ENCODE measurements around the gene OR2T10.
"Not testable (repeated sequence)": the region's sequence is repeated elsewhere in the genome, so short reads cannot be mapped to it uniquely, and the experiment has no call there.

The OR2T10 gene, protein sequence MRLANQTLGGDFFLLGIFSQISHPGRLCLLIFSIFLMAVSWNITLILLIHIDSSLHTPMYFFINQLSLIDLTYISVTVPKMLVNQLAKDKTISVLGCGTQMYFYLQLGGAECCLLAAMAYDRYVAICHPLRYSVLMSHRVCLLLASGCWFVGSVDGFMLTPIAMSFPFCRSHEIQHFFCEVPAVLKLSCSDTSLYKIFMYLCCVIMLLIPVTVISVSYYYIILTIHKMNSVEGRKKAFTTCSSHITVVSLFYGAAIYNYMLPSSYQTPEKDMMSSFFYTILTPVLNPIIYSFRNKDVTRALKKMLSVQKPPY

DNA sequence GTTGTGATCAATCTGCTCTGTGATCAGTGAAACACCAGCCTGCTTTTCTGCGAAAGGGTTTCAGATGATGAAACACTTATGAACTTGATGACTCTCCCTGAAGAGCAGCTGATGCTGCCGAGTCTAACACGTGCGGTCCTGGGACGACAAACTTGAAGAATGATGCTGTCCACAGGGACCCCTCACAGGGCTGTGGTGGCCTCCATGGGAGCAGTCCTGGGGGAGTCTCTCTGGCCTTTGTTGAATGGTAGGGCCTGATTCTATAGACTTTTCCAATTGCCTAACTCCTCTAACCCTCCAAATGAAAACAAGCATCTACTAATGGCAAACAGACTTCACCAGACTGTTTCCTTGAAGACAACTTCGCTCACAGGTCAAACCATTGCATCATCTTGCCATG is at the start of gene OR2T10:
TSS of gene OR2T10 (minus strand) at position 112 of the 400 bp plus-strand sequence. CDS start 3,932 bp downstream, outside the sequence.
- peaks cover 1% of the 10 kb centered on the region for H3K9me3 Mint-ChIP-seq
- no peaks in the 10 kb centered on the region for H3K27me3 Mint-ChIP-seq
- H3K4me3 Mint-ChIP-seq: no peak within 1 kb of the TSS
- H3K36me3 Mint-ChIP-seq: peaks cover 14% of the 10 kb centered on the region
- ATAC-seq: no peak
- H3K27ac Mint-ChIP-seq: peak within 1 kb of the TSS; percentile 48
- H3K4me1 Mint-ChIP-seq: peaks cover 12% of the 10 kb centered on the region

DNA sequence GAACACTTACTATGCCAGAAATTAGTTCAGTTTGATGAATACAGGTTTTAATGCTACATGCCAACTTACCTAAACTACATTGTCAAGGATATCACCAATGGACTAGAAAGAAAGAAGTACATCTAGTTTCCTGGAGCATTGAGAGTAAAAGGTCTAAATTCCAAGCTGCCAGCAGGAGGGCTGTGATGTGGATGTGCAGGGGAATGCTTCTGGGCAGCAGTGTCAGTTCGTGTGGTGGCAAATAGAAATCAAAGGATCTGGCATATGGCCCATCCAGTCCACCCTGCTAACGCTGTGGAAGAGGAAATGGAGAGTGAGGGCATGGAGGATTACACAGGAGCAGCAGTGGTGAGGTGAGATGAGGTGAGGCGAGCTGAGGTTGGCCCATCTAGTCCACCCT is 47.7 kb upstream of the OR2T10 start, which contains the start of gene OR2T35:
TSS of gene OR2T35 (minus strand) at position 101 of the 400 bp plus-strand sequence. CDS start 6,020 bp downstream, outside the sequence.
- H3K9me3 Mint-ChIP-seq: not testable (repeated sequence)
- peak within 1 kb of the TSS; percentile 58 for H3K27ac Mint-ChIP-seq

DNA sequence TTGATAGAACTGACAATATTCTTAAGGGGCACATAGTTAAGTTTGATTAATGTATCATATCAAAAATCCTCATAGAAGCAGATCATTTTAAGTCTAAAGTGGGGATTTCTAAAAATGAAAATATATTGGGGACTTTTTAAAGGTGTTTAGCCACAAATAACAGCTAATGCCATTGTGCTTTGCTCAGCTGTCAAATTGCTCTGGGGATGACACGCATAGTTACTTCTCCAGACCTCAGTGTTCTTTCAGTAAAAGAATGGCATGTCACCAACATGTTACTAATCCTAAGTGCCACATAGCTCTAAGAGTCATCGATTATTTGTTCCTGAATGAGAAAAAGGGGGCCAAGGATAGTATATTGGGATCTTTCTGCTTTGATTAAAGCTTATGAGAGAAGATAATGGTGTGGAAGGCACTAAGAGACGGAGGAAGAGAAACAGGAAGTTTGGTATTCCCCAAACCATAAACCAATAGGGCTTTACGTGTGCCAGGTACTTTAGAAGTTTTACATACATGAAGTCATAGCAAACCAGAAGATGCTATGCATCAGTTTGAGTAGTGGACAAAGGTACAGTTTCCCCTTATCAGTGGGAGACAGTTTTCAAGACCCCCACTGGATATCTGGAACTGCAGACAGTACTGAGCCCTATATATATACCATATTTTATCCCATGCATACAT is 45.6 kb upstream of the OR2T10 start:
- not testable (repeated sequence) for H3K36me3 Mint-ChIP-seq, H3K27me3 Mint-ChIP-seq, H3K27ac Mint-ChIP-seq, H3K4me3 Mint-ChIP-seq, H3K9me3 Mint-ChIP-seq, H3K4me1 Mint-ChIP-seq
- ATAC-seq: peak; percentile 96

More for the DNA sequence above, 47.7 kb upstream of the OR2T10 start, which contains the start of gene OR2T35:
- H3K4me1 Mint-ChIP-seq, H3K4me3 Mint-ChIP-seq, H3K27me3 Mint-ChIP-seq, ATAC-seq, H3K36me3 Mint-ChIP-seq: not testable (repeated sequence)

DNA sequence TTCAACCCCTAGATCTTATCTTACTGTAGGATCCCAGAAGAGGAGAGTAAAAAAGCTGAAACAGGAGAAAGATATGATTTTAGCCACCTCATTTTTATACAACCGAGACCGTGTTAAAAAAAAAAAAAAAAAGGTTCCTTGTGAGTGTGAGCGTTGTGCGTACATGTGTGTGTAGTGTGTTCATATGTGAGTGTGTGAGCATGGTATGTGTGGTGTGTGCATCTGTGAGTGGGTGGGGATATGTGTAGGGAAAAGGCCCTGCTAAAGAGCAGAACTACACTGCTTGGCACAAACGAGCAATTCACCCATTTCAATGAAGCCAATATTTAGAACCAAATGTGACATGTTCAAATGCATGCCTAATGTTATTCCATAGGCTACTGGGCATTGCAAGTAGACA is 44.1 kb upstream of the OR2T10 start:
- not testable (repeated sequence) for H3K36me3 Mint-ChIP-seq, ATAC-seq, H3K27me3 Mint-ChIP-seq, H3K9me3 Mint-ChIP-seq, H3K4me3 Mint-ChIP-seq, H3K4me1 Mint-ChIP-seq, H3K27ac Mint-ChIP-seq

DNA sequence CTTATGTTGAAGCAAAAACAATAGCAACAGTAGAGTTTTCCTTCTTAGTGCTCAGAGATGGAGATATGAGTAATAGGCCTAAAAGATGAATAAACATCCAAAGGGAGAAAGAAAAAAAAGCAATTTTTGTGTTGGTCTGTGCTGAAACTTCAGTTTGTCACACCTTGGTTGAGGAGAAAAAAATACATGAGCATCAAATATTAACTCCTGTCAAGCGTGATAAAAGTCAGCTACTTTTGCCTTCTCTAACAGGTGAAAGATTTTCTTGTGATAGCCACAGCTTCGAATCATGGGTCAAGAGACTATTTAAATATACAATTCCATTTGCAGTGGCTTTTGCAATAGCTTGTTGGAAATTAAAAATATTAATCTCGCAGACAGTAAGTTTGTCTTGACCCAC is 43.4 kb upstream of the OR2T10 start:
- H3K4me3 Mint-ChIP-seq, H3K36me3 Mint-ChIP-seq, H3K27ac Mint-ChIP-seq, H3K4me1 Mint-ChIP-seq, H3K9me3 Mint-ChIP-seq, H3K27me3 Mint-ChIP-seq: not testable (repeated sequence)
- ATAC-seq: peak; percentile 42

DNA sequence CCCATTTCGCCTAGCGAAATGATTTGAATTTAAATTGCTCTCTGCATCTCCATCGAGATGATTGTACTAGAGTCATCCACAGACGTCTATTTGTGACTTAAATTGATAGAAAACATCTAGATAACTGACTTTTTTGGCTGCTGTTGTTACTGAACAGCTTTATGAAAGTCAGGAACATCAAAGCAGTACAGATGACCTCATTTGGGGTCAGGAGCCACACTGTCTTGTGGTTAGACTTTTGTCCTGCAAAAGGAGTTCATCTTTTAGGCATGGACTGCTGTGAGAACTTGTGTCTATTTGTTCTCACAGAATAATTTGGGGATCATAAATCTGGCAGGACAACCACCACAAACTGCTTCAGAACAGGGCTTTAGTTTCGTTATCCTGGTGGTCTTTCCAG is 42.2 kb upstream of the OR2T10 start:
- H3K27me3 Mint-ChIP-seq, ATAC-seq, H3K9me3 Mint-ChIP-seq, H3K36me3 Mint-ChIP-seq, H3K4me3 Mint-ChIP-seq, H3K27ac Mint-ChIP-seq, H3K4me1 Mint-ChIP-seq: not testable (repeated sequence)

DNA sequence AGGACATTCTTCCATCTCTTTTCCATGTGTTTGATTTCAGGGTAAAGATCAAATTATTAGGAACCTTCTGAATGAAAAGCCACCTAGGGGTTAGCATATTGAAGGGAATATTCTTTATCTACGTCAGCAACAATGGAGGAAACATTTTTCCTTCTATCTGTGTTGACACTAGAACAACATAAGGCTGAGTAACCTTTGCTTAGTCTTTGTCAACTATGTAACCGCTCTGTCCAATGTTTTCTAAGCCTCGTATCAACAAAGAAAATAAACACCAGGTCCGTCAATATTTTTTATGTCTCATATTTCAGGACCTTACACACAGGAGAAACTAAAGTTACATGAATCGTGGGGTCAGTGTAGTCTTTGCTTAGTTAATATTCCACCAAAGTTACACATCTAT is 39.1 kb upstream of the OR2T10 start:
- H3K27ac Mint-ChIP-seq, H3K9me3 Mint-ChIP-seq, H3K4me3 Mint-ChIP-seq, H3K36me3 Mint-ChIP-seq, ATAC-seq, H3K4me1 Mint-ChIP-seq, H3K27me3 Mint-ChIP-seq: not testable (repeated sequence)

DNA sequence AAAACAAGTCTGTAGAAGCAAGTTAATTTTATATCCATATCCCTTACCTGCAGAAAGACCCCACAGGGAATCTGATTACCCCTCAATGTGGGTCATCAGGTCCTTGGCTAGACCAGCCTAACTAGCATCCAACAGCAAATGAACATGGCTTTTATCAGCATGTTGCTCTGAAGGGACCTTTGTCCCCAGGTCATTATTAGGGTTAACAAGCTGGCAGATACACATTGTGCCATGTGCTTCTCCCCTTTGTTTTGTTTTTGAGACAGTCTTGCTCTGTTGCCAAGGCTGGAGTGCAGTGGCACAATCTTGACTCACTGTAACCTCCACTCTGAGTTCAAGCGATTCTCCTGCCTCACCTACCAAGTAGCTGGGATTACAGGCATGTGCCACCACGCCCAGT is 37.5 kb upstream of the OR2T10 start, which contains the start of gene OR2T11:
TSS of gene OR2T11 (minus strand) at position 101 of the 400 bp plus-strand sequence. CDS start 7,963 bp downstream, outside the sequence.
- not testable (repeated sequence) for H3K4me1 Mint-ChIP-seq

DNA sequence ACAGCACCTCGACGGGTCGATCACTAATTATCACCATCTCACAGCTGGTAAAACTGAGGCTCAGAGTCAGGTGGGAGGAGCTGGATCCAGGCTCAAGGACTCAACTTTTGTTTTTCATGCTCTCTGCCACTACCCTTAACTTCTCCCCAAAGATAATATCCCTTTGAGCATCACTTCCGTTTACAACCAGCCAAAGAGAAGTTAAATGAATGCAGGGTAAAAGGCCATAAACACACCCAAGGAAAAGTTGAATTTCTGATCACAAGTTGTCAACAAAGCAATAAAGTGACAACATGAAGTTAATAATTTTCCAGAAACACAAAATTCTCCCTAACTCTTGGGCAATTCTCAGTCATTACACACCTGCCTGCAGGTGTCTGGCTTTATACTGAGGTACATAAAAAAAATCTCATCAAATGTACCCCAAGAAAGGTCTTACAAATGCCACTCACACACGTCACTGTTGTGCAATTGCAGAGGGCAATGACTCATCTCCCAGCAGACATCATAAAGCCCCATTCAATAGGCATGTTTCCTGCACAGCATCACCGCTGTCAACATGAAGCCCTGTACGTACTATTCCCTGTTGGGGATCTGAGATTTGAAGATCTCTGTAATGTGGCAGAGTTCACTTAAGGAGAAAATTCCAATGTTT is 34.0 kb upstream of the OR2T10 start:
- H3K27me3 Mint-ChIP-seq: no peaks in the 10 kb centered on the region

More for the DNA sequence above, 37.5 kb upstream of the OR2T10 start, which contains the start of gene OR2T11:
- H3K4me3 Mint-ChIP-seq, ATAC-seq, H3K9me3 Mint-ChIP-seq, H3K27ac Mint-ChIP-seq, H3K27me3 Mint-ChIP-seq, H3K36me3 Mint-ChIP-seq: not testable (repeated sequence)

DNA sequence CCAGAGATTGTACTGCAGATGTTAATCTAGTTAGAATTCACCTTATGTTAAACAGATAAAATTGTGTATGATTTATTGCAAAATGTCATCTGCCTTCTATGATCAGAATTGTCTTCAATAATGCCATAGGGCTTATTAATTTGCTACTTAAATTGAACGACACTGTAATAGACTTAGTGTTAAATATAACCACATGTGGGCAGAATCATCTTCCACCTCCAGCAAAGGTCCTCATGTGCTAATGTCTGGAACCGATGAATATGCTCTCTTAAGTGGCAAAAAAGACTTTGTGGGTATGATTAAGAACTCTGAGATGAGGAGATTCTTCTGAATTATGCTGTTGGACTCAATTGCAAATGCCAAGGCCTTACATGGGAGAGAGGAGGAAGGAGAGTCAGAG is 33.1 kb upstream of the OR2T10 start:
- Mint-ChIP-seq H3K4me3 (no peak overlapping the region), H3K27me3 (no peaks in the 10 kb centered on the region), H3K9me3 (no peaks in the 10 kb centered on the region), H3K27ac (no peak overlapping the region), H3K4me1 (peaks cover 7% of the 10 kb centered on the region), H3K36me3 (peaks cover 6% of the 10 kb centered on the region)
- no peak for ATAC-seq

More for the DNA sequence above, 34.0 kb upstream of the OR2T10 start:
- H3K4me1 Mint-ChIP-seq: peaks cover 7% of the 10 kb centered on the region
- no peak for ATAC-seq
- no peak overlapping the region for H3K27ac Mint-ChIP-seq
- no peaks in the 10 kb centered on the region for H3K9me3 Mint-ChIP-seq
- H3K4me3 Mint-ChIP-seq: no peak overlapping the region
- H3K36me3 Mint-ChIP-seq: peaks cover 6% of the 10 kb centered on the region

DNA sequence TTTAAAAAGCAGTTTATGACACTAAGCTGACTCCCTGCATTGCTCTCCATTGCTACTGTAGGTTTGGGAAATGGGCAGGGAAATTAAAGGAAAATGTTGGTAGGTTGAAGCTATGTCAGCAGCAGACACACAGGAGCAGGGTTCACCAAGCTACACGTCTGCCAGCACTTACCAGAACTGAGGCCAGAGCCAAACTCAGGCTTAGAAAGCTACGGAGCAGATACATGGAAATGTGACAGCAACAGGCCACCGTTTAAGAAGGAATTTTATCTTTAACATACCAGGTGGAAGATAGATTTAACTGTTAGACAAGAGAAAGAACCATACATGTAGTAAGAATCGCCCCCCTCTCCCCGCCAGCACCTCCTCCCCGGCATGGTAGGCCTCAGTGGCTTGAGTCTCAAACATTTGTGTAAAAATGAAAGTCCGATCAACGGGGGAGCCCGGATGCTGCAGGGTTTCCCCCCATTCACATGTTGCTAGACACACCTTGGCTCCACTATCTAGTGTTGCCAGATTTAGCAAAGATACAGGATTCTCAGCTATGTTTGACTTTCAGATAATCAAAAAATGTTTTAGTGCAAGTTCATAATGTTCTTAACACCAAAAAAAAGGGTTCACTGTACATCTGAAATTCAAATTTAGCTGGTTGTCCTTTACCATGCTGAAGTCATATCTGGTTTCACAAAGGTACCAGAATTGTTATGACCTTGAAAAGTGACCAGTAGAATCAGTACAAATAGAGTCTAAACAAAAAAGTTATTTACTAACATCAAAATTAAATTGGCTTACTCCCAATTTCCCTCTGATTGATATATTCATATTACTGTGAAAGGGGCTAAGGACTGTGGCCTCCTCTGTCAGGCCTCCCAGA is 30.7 kb upstream of the OR2T10 start:
- Mint-ChIP-seq H3K4me3 (peak overlapping the region; percentile 40), H3K27me3 (no peaks in the 10 kb centered on the region), H3K4me1 (peaks cover 7% of the 10 kb centered on the region), H3K9me3 (no peaks in the 10 kb centered on the region), H3K36me3 (peaks cover 6% of the 10 kb centered on the region), H3K27ac (peak overlapping the region; percentile 74)
- peak; percentile 74 for ATAC-seq

DNA sequence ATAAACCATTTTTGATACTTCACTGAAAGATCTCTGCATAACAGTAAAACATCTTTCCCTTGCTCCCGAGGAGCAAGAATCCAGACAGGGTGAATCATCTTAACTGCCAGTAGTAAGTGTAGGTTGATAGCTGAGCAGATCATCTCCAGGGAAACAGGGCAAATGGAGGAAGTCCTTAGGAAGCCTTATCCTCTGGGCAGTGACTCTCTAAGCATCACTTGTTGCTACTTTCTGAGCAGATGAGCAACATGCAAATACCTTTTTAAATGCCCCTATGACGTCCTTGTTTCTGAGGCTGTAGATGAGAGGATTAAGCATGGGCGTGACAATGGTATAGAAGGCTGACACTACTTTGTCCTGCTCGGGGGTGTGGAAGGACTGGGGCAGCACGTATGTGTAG is 28.5 kb upstream of the OR2T10 start:
- H3K27me3 Mint-ChIP-seq: no peaks in the 10 kb centered on the region
- peaks cover 6% of the 10 kb centered on the region for H3K36me3 Mint-ChIP-seq
- no peaks in the 10 kb centered on the region for H3K9me3 Mint-ChIP-seq
- H3K27ac Mint-ChIP-seq: no peak overlapping the region
- H3K4me3 Mint-ChIP-seq: no peak overlapping the region
- no peak for ATAC-seq
- peaks cover 14% of the 10 kb centered on the region for H3K4me1 Mint-ChIP-seq

DNA sequence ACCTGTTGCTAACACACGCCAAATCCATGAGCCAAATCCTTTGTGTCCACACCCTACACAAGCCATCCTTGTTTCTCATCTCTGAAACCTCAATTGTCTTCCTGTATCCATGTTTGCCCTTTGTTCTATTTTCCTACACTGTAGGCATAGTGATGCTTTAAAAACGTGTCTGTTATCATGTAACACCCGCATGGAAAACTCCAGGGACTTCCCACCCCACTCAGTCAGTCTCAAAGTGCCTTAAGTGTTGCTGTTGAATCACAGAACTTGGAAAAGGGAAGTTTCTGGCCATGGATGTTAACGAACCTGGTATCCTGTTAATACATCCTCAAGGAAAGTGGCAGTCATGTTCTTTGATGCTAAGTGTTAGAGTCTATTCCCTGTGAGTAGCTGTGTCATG is 27.7 kb upstream of the OR2T10 start:
- Mint-ChIP-seq H3K27ac (no peak overlapping the region), H3K9me3 (no peaks in the 10 kb centered on the region), H3K27me3 (no peaks in the 10 kb centered on the region), H3K4me1 (peaks cover 14% of the 10 kb centered on the region), H3K36me3 (peaks cover 6% of the 10 kb centered on the region), H3K4me3 (no peak overlapping the region)
- ATAC-seq: no peak

DNA sequence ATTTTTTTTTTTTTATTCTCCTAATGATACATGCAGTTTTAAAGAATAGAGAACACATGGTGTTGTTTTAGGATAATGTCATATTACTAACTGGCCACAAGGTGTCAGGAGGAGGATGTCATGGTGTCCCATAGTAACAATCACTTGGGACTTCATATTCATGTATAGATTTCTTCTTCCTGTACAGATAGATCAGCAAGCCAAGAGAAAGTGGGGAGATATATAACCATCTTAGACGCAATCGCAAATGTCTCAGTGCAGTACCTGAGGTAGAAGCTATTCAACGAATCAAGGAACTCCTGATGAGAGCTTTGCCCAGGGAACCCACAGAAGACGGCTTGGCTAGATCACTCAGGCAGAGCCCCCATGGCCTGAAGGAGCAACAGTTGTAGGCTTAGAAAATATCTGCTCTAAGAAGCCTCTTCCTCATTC is 25.1 kb upstream of the OR2T10 start:
- no peak overlapping the region for H3K4me3 Mint-ChIP-seq
- H3K9me3 Mint-ChIP-seq: no peaks in the 10 kb centered on the region
- H3K36me3 Mint-ChIP-seq: no peaks in the 10 kb centered on the region
- peaks cover 21% of the 10 kb centered on the region for H3K4me1 Mint-ChIP-seq
- H3K27me3 Mint-ChIP-seq: no peaks in the 10 kb centered on the region
- peak overlapping the region; percentile 56 for H3K27ac Mint-ChIP-seq
- peak; percentile 86 for ATAC-seq

DNA sequence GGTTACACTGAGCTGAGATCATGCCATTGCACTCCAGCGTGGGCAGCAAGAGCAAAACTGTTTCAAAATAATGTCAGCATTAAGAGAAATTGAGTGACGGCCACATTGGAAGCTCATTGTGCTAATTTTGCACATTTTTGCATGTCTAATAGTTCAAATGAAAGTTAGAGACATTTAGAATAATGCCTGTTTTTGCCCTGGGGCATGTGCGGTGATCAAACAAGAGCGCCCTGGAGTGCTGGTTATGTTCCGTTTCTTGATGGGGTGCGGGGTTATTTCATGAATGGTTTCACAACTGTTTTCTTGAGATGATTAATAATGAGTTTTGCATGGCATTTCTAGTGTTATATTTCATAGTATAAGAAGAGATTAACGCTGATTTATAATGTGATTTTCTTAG is 24.3 kb upstream of the OR2T10 start:
- Mint-ChIP-seq H3K9me3 (no peaks in the 10 kb centered on the region), H3K4me1 (peaks cover 21% of the 10 kb centered on the region), H3K36me3 (no peaks in the 10 kb centered on the region), H3K27ac (peak overlapping the region; percentile 10), H3K27me3 (no peaks in the 10 kb centered on the region), H3K4me3 (no peak overlapping the region)
- ATAC-seq: no peak

Measured in stimulated activated memory B cell treated with anti-CD40 and anti-IgM and Interleukin-4, amounts not matched to agents 10 μg/mL and 1 μg/mL and 100 μg/mL, for 72 hours (primary cell).